ENCODE results near the gene GAREM2. TPM values are rescaled to one million over a fixed set of nuclear protein-coding genes. Genes with fewer than 3 reads are reported as not detected.
"Not testable (repeated sequence)": the region's sequence is repeated elsewhere in the genome, so short reads cannot be mapped to it uniquely, and the experiment has no call there.

GAREM2 gene
- total and polyA plus RNA-seq, 12 donors, result 0.55 to 2.3 (median 1.1) TPM

GRCh38 chr2:26164641-26165211 lies 8.2 kb upstream of the GAREM2 start:
- WGBS, 2 donors, result 89% methylated on average over 8 of the region's 8 CpGs
- peak in 1 of 8 donors; percentile 34 for ATAC-seq
- no peak overlapping the region for H3K4me3 ChIP-seq

GRCh38 chr2:26165403-26165802 lies 7.5 kb upstream of the GAREM2 start:
- TF ChIP-seq, protein P1, sequence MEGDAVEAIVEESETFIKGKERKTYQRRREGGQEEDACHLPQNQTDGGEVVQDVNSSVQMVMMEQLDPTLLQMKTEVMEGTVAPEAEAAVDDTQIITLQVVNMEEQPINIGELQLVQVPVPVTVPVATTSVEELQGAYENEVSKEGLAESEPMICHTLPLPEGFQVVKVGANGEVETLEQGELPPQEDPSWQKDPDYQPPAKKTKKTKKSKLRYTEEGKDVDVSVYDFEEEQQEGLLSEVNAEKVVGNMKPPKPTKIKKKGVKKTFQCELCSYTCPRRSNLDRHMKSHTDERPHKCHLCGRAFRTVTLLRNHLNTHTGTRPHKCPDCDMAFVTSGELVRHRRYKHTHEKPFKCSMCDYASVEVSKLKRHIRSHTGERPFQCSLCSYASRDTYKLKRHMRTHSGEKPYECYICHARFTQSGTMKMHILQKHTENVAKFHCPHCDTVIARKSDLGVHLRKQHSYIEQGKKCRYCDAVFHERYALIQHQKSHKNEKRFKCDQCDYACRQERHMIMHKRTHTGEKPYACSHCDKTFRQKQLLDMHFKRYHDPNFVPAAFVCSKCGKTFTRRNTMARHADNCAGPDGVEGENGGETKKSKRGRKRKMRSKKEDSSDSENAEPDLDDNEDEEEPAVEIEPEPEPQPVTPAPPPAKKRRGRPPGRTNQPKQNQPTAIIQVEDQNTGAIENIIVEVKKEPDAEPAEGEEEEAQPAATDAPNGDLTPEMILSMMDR (IDR thresholded peaks at IDR 0.05), result no peak
- H3K4me1 ChIP-seq, result peaks cover 0 to 8% (median 0%) of the 10 kb centered on the region in 9 donors
- DNase-seq (no peak), ATAC-seq (no peak)
- no peak overlapping the region for H3K27ac ChIP-seq
- no peak overlapping the region for H3K4me3 ChIP-seq
- no peaks in the 10 kb centered on the region for H3K36me3 ChIP-seq
- WGBS, 2 donors, result 90 to 96% methylated on average over 4 of the region's 4 CpGs
- intact Hi-C loops (cut with DNase I), result no loop called here
- H3K27me3 ChIP-seq, result peaks cover 0 to under 1% (median 0%) of the 10 kb centered on the region in 7 donors
- no peaks in the 10 kb centered on the region for H3K9me3 ChIP-seq

More at GRCh38 chr2:26164641-26165211, 8.2 kb upstream of the GAREM2 start:
- TF ChIP-seq, protein P1 (IDR thresholded peaks at IDR 0.05), result no peak
- Histone ChIP-seq H3K9me3 (no peaks in the 10 kb centered on the region), H3K27me3 (no peaks in the 10 kb centered on the region), H3K27ac (peak overlapping the region in 8 of 10 donors; percentile 5 to 74 (median 52)), H3K36me3 (no peaks in the 10 kb centered on the region), H3K4me1 (peaks cover 0 to 8% (median 0%) of the 10 kb centered on the region in 9 donors)
- intact Hi-C loops (cut with DNase I), result no loop called here
- DNase-seq, result no peak

DNA sequence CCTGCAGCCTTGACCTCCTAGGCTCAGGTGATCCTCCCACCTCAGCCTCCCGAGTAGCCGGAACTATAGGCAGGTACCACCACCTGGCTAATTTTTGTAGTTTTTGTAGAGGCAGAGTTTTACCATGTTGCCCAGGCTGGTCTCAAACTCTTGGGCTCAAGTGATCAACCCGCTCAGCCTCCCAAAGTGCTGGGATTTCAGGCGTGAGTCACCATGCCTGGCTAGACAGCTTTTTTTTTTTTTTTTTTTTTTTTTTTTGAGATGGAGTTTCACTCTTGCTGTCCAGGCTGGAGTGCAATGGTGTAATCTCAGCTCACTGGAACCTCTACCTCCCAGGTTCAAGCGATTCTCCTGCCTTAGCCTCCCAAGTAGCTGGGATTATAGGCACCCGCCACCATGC lies 6.3 kb upstream of the GAREM2 start:
- ATAC-seq; DNase-seq; intact Hi-C loops (cut with DNase I); H3K27ac ChIP-seq; H3K4me3 ChIP-seq; H3K4me1 ChIP-seq; H3K36me3 ChIP-seq; H3K9me3 ChIP-seq: not testable (repeated sequence)
- 91 to 95% methylated on average over 6 of the region's 6 CpGs for WGBS, 2 donors
- H3K27me3 ChIP-seq, result peaks cover 0 to 12% (median 2%) of the 10 kb centered on the region in 7 donors

DNA sequence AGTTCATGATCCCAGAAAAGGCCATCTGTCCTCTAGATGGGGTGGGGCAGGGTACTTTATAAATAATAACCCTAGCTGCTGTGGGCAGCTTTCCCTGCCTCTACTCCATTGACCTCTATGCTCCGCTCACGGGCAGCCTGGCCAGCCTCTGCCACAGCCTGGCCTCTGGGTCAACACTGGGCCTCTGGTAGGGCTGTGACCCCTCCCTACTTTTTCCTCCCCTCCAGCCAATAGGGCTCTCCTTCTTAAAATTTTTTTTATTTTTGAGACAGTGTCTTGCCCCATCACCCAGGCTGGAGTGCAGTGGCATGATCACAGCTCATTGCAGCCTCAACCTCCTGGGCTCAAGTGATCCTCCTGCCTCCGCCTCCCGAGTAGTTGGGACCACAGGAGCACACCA lies 4.1 kb upstream of the GAREM2 start:
- peaks cover 0 to 16% (median 11%) of the 10 kb centered on the region in 9 donors for H3K4me1 ChIP-seq
- TF ChIP-seq, protein P1 (IDR thresholded peaks at IDR 0.05), result no peak
- H3K27ac ChIP-seq, result no peak overlapping the region
- DNase-seq, result no peak
- intact Hi-C loops (cut with DNase I), result no loop called here
- no peaks in the 10 kb centered on the region for H3K36me3 ChIP-seq
- no peak overlapping the region for H3K4me3 ChIP-seq
- no peak for ATAC-seq
- no peaks in the 10 kb centered on the region for H3K9me3 ChIP-seq
- WGBS, 2 donors, result 92 to 94% methylated on average over 4 of the region's 4 CpGs
- H3K27me3 ChIP-seq, result peaks cover 7 to 31% (median 20%) of the 10 kb centered on the region in 7 donors

DNA sequence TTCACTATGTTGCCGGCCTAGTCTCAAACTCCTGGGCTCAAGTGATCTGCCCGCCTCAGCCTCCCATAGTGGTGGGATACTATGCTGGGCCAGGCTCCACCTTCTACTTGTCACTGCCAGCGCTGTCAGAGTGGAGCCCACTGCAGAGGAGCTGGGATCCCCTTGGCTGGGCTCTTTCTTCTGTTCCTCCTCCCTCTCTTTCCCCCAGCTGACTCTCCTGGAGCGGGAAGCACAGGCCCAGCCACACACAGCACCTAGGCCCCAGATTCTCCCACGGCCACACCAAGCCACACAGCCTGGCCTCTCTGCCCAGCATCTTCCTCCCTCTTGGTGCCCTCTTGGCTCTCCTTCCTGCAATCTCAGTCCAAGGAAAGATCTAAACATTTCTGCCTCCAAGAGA lies 3.7 kb upstream of the GAREM2 start:
- ATAC-seq (no peak), DNase-seq (no peak)
- TF ChIP-seq, protein P1 (IDR thresholded peaks at IDR 0.05), result no peak
- Histone ChIP-seq H3K9me3 (no peaks in the 10 kb centered on the region), H3K27me3 (peaks cover 11 to 35% (median 24%) of the 10 kb centered on the region in 7 donors), H3K36me3 (no peaks in the 10 kb centered on the region), H3K27ac (no peak overlapping the region), H3K4me1 (peaks cover 0 to 16% (median 12%) of the 10 kb centered on the region in 9 donors), H3K4me3 (no peak overlapping the region)
- intact Hi-C loops (cut with DNase I), result no loop called here
- WGBS, 2 donors, result 94 to 95% methylated on average over 5 of the region's 5 CpGs

Measured in heart right ventricle (tissue), 16 donors.